ENCODE measurements around the gene PACS2.
"Not testable (repeated sequence)": the region's sequence is repeated elsewhere in the genome, so short reads cannot be mapped to it uniquely, and the experiment has no call there.

Gene PACS2

DNA sequence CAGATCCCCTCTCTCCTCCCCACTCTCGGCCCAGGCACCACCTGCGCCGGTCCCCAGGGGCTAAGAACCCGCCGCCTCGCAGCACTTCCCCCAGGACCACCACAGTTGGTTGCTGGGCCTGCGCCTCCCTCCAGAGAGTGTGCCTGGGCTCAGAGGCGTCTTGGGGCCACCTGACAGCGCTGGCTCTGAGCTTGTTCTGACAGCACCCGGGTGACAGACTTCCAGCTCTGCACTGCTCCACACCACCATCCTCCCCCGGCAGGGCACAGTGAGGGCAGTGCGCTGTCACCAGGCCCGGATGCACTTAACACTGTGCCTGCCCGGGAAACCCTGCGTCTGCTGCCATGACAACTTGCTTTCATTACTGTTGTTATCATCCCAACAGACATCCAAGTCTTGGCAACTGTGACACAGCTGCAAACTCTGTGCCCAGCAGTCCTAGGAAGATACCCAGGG is 20.4 kb upstream of the PACS2 start:
- Histone ChIP-seq H3K4me3 (replicated peaks; ENCODE audit: insufficient read depth, low read length) (no peak overlapping the region), H3K27me3 (ENCODE audit: insufficient read depth, poor library complexity, severe bottlenecking) (no peaks in the 10 kb centered on the region), H3K27ac (replicated peaks) (peak overlapping the region; percentile 64)
- DNase-seq (ENCODE audit: low read depth in 1 of 2, low spot score in 1 of 2) = peak in 1 of 2 experiments; percentile 21
- TF ChIP-seq, protein P1, sequence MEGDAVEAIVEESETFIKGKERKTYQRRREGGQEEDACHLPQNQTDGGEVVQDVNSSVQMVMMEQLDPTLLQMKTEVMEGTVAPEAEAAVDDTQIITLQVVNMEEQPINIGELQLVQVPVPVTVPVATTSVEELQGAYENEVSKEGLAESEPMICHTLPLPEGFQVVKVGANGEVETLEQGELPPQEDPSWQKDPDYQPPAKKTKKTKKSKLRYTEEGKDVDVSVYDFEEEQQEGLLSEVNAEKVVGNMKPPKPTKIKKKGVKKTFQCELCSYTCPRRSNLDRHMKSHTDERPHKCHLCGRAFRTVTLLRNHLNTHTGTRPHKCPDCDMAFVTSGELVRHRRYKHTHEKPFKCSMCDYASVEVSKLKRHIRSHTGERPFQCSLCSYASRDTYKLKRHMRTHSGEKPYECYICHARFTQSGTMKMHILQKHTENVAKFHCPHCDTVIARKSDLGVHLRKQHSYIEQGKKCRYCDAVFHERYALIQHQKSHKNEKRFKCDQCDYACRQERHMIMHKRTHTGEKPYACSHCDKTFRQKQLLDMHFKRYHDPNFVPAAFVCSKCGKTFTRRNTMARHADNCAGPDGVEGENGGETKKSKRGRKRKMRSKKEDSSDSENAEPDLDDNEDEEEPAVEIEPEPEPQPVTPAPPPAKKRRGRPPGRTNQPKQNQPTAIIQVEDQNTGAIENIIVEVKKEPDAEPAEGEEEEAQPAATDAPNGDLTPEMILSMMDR (IDR thresholded peaks at IDR 0.05; ENCODE audit: insufficient read depth, low read length) = no peak
- TF ChIP-seq SPI1 (IDR thresholded peaks at IDR 0.05; ENCODE audit: borderline replicate concordance, low read depth) = no peak
- TF ChIP-seq, protein P2, sequence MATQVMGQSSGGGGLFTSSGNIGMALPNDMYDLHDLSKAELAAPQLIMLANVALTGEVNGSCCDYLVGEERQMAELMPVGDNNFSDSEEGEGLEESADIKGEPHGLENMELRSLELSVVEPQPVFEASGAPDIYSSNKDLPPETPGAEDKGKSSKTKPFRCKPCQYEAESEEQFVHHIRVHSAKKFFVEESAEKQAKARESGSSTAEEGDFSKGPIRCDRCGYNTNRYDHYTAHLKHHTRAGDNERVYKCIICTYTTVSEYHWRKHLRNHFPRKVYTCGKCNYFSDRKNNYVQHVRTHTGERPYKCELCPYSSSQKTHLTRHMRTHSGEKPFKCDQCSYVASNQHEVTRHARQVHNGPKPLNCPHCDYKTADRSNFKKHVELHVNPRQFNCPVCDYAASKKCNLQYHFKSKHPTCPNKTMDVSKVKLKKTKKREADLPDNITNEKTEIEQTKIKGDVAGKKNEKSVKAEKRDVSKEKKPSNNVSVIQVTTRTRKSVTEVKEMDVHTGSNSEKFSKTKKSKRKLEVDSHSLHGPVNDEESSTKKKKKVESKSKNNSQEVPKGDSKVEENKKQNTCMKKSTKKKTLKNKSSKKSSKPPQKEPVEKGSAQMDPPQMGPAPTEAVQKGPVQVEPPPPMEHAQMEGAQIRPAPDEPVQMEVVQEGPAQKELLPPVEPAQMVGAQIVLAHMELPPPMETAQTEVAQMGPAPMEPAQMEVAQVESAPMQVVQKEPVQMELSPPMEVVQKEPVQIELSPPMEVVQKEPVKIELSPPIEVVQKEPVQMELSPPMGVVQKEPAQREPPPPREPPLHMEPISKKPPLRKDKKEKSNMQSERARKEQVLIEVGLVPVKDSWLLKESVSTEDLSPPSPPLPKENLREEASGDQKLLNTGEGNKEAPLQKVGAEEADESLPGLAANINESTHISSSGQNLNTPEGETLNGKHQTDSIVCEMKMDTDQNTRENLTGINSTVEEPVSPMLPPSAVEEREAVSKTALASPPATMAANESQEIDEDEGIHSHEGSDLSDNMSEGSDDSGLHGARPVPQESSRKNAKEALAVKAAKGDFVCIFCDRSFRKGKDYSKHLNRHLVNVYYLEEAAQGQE (IDR thresholded peaks at IDR 0.05; ENCODE audit: insufficient replicate concordance, low read depth) = no peak
- no peak for TF ChIP-seq GABPA (IDR thresholded peaks at IDR 0.05; ENCODE audit: low read depth)
- TF ChIP-seq POLR2AphosphoS5 (IDR thresholded peaks at IDR 0.05; ENCODE audit: low read depth) = no peak

DNA sequence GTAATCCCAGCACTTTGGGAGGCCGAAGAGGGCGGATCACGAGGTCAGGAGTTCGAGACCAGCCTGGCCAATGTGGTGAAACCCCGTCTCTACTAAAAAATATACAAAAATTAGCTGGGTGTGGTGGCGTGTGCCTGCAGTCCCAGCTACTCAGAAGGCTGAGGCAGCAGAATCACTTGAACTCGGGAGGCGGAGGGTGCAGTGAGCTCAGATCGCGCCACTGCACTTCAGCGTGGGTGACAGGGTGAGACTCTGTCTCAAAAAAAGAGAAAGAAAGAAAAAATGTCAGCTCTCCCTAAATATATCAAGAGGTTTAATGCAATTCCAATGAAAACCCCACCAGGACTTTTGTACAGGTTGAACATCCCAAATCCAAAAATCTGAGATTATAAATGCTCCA is 17.2 kb upstream of the PACS2 start:
- not testable (repeated sequence) for H3K27ac ChIP-seq (replicated peaks); H3K4me3 ChIP-seq (replicated peaks; ENCODE audit: insufficient read depth, low read length); DNase-seq (ENCODE audit: low read depth in 1 of 2, low spot score in 1 of 2); H3K27me3 ChIP-seq (ENCODE audit: insufficient read depth, poor library complexity, severe bottlenecking)

DNA sequence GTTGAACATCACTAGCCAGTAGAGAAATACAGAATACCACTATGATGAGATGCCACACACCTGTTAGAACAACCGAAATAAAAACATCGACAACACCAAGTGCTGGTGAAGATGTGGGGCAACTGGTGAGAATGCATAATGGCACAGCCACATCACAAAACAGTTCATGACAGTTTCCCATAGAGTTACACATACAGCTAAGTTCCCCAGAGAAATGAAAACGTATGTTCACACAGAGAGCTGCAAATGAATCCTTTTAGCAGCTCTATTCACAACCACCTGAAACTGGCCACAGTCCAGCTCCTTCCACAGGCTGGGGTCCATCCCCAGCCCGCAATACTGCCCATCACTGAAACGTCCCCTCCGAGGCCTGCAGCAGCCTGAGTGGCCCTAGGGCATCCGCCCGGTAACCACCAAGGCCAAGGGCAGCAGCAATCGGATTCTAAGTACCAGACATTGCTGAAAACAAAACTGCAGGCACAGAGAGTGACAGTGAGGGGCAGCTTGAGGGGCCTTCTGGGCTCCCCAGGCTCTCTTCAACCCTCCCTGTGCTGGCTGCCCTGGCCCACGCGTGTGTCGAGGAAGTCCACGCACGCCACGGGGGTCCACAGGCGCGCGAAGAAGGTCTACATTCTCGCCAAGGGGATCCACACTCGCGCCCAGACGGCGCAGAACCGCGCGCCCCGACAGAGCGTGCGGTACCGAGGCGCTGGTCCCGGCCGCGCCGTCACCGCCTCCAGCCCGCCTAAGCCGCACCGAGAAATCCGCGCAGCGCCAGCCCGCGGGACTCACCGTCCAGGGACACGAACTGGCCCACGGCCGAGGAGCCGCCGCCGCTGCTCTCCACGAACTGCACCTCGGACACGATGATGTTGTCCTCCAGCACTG is 14.7 kb upstream of the PACS2 start:
- peak overlapping the region; percentile 66 for H3K4me3 ChIP-seq (replicated peaks; ENCODE audit: insufficient read depth, low read length)
- H3K27ac ChIP-seq (replicated peaks) = peak overlapping the region; percentile 80
- DNase-seq (ENCODE audit: low read depth in 1 of 2, low spot score in 1 of 2) = no peak
- TF ChIP-seq GABPA (IDR thresholded peaks at IDR 0.05; ENCODE audit: low read depth) = no peak
- no peak for TF ChIP-seq POLR2AphosphoS5 (IDR thresholded peaks at IDR 0.05; ENCODE audit: low read depth)
- no peak for TF ChIP-seq SPI1 (IDR thresholded peaks at IDR 0.05; ENCODE audit: borderline replicate concordance, low read depth)
- TF ChIP-seq, protein P2 (IDR thresholded peaks at IDR 0.05; ENCODE audit: insufficient replicate concordance, low read depth) = no peak
- TF ChIP-seq, protein P1 (IDR thresholded peaks at IDR 0.05; ENCODE audit: insufficient read depth, low read length) = no peak
- H3K27me3 ChIP-seq (ENCODE audit: insufficient read depth, poor library complexity, severe bottlenecking) = no peaks in the 10 kb centered on the region

DNA sequence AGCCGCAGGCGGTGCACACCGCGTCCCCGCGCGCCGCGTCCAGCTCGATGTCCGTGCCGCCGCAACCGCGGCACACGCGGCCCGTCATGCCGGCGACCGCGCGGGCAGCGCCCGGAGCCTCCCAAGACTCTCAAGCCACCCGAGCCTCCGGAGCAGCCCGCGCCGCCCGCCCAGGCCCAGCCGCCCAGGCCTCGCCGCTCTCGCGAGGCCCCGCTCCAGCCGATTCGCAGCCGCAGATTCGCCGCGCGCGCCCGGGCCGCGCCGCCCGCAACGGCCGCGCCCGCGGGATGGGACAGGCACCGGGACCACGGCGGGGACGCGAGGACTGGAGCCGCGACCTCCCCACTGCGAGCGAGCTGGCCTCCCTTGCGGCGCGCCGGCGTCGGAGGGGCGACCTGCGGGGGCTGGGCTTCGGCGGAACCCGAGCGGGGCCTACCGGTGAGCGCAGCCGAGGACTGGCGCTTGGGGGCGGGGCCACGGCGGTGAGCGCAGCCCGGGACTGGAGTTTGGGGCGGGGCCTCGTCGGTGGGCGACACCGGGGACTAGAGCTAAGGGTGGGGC is 13.9 kb upstream of the PACS2 start, which contains the start of gene BRF1:
TSS of gene BRF1 (minus strand) at position 460 of the 561 bp plus-strand sequence. CDS start at position 88, 372 bp downstream.
- H3K27ac ChIP-seq (replicated peaks) = peak within 1 kb of the TSS; percentile 82
- TF ChIP-seq, protein P2 (IDR thresholded peaks at IDR 0.05; ENCODE audit: insufficient replicate concordance, low read depth) = no peak
- TF ChIP-seq POLR2AphosphoS5 (IDR thresholded peaks at IDR 0.05; ENCODE audit: low read depth) = peak; percentile 53; the same call in 1 of the 2 replicates
- peak in 1 of 2 experiments; percentile 94 for DNase-seq (ENCODE audit: low read depth in 1 of 2, low spot score in 1 of 2)
- no peaks in the 10 kb centered on the region for H3K27me3 ChIP-seq (ENCODE audit: insufficient read depth, poor library complexity, severe bottlenecking)
- peak within 1 kb of the TSS; percentile 66 for H3K4me3 ChIP-seq (replicated peaks; ENCODE audit: insufficient read depth, low read length)

Data from HL-60 (cell line).